ENCODE data around the gene TFAP2C.
"Not testable (repeated sequence)": the region's sequence is repeated elsewhere in the genome, so short reads cannot be mapped to it uniquely, and the experiment has no call there.

TFAP2C gene

GRCh38 chr20:56656632-56657031 lies 27.5 kb downstream of the TFAP2C start:
- no peak for DNase-seq (ENCODE audit: low read depth)

DNA sequence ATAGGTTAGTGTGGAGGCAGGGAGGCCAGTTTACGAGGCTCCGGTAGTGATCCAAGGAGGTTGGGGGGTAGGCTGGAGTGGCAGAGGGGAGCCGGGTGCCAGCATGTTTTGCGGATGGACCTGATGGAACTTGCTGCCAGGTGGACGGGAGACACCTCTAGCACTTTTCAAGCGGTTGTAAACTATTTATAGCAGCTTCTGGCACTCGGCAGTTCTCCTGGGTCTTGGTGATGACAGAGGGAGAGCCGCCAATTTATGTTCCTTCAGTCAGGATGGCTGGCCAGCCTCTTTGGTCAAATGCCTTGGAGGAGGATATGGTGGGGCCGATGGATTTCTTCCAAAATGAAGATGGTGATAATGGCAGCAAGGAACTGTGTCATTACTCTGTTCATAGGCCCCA lies 28.8 kb downstream of the TFAP2C start:
- no peak for DNase-seq (ENCODE audit: low read depth)

DNA sequence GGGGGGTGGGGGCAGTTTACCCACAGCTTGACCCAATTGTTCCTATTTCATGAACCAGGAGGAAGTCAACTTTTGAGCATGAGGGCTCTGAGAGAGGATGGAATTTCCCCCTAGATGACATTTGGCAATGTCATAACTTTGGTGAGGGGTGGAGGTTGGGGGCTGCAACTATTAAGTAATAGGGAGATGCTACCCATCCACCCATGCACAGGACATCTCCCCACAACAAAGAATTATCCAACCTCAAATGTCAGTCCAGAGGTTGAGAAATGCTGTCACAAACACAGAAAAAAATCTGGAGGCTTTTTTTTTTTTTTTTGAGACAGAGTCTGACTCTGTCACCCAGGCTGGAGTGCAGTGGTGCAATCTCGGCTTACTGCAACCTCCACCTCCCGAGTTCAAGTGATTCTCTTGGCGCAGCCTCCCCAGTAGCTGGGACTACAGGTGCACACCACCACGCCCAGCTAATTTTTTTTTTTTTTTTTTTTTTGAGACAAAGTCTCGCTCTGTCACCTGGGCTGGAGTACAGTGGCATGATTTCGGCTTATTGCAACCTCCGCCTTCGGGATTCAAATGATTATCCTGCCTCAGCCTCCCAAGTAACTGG lies 29.3 kb downstream of the TFAP2C start:
- not testable (repeated sequence) for DNase-seq (ENCODE audit: low read depth)

DNA sequence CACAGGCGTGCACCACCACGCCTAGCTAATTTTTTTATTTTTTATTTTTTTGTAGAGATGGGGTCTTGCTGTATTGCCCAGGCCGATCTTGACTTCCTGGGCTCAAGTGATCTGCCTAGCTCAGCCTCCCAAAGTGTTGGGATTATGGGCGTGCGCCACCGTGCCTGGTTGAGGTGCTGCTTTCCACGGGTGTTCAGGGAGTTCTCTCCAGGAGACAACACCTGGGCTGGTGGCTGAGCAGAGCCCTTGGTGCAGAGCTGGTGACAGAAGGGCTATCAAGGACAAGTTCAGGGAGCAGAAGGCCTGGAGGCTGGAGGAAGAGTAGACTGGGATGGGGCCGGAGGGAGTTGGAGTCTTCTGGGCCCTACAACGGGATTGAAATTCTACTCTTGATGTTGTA lies 34.6 kb downstream of the TFAP2C start:
- DNase-seq (ENCODE audit: low read depth), result no peak

DNA sequence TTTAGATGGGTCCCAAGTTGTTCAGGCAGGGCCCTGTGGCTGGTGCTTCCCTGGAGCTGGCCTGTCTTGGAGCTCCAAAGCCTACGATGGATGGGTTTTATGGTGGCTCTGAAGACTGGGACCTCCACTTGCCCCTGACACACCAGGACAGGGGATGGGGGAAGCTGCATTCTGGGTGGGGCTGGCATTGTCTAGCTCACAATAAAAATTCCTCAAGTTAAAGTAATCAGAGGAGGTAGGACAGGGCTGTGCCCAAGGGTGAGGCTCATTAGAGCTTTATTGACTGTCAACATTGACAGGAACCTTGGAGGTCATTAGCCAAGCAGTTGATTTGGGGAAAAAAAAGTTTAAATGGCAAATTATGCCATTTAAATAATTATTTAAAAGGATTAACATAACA lies 35.7 kb downstream of the TFAP2C start:
- no peak for DNase-seq (ENCODE audit: low read depth)

DNA sequence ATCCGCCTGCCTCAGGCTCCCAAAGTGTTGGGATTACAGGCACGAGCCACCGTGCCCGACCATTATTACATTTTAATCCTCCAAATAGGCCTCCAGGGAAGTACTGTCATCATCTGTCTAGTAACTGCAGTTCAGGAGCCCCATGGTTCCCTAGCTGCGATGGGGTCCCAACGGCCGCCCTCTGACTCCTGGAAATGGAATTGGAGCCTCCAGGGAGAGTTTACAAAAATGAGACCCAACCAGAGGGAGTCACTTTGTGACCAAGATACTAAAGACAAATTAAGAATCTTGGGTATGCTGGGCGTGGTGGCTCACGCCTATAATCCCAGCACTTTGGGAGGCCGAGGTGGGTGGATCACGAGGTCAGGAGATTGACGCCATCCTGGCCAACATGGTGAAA lies 36.7 kb downstream of the TFAP2C start:
- no peak for DNase-seq (ENCODE audit: low read depth)

- no peak for DNase-seq (ENCODE audit: low read depth)
These were observed 44.3 kb downstream of the TFAP2C start for GRCh38 chr20:56673450-56673849.

- no peak for DNase-seq (ENCODE audit: low read depth)
These were observed 46.9 kb downstream of the TFAP2C start for GRCh38 chr20:56676001-56676400.

- no peak for DNase-seq (ENCODE audit: low read depth)
These were observed 47.6 kb downstream of the TFAP2C start for GRCh38 chr20:56676679-56677078.

- no peak for DNase-seq (ENCODE audit: low read depth)
These were observed 54.2 kb downstream of the TFAP2C start for GRCh38 chr20:56683077-56683865.

DNA sequence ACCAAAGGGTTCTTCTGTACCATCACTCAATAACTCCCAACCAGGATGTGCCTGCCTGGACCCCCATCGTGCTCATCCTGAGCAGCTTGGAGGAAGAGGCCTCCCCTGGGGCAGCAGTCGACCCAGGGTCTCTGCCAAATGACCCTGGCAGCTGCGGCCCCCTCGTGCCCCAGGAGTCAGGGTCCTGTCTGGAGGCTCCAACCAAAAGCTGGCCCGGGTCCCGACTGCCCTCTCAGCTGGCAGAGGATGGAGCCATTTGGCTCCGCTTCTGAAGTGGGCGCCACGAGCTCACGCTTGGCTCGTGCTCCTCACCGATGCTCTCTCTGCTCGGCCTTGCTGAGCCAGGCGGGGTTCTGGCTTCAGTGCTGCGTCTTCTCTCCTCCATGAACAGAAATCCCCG lies 56.8 kb downstream of the TFAP2C start:
- no peak for DNase-seq (ENCODE audit: low read depth)

GRCh38 chr20:56687061-56687460 lies 58.0 kb downstream of the TFAP2C start:
- no peak for DNase-seq (ENCODE audit: low read depth)

DNA sequence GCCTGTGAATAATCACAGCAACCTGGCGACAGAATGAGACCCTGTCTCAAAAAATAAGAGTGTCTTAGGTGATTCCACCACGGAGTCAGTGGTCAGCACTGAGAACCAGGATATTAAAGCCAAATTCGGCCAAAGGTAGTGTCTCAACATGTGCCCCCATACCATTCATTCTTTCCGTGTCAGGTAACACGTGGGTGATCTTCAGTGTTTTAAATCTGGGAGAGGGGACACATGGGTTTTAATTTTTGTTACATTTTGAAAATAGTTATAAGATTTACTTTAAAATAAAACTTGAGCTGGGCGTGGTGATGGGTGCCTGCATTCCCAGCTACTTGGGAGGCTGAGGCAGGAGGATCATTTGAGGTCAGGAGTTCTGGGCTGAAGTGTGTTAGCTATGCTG lies 59.0 kb downstream of the TFAP2C start:
- DNase-seq (ENCODE audit: low read depth), result no peak
